OCI-LY3 (cell line): ENCODE data around the gene LMO1.

Experiments
- CTCF ChIP-seq: fragments of 200-600, 300-600 bp; sonication (generic); IDR thresholded peaks from 2 replicates; pipeline ENCODE4 v1.5.1; 2014; ENCODE audit warnings: antibody characterized with exemption, low read length, low read depth
- EZH2phosphoT487 ChIP-seq: fragments of 200-600 bp; shearing (Covaris generic); IDR thresholded peaks from 2 replicates; pipeline ENCODE4 v1.6.1; 2018; ENCODE audit warnings: antibody characterized with exemption, mixed run types, low read depth

GRCh38 chr11:8207080-8208000 lies 56.3 kb downstream of the LMO1 start:
- TF ChIP-seq CTCF (no peak), EZH2phosphoT487 (no peak)
